H9 (cell line): ENCODE results near the gene NYAP2. TPM values are rescaled to one million over a fixed set of nuclear protein-coding genes. Genes with fewer than 3 reads are reported as not detected.

Experiments
- DNase-seq: peaks from one replicate; pipeline ENCODE4 v3.0.0-alpha.2; 2017
- H2AFZ ChIP-seq: one replicate; pipeline ENCODE4 v1.6.1; 2013; ENCODE audit warnings: mild to moderate bottlenecking, low read length, control low read depth, moderate library complexity
- H2AK5ac ChIP-seq: 2 replicates; pipeline ENCODE4 v1.6.1; 2013; ENCODE audit warnings: low read length, control low read depth, mixed read lengths; ENCODE audit not compliant: insufficient read length
- H2BK120ac ChIP-seq: one replicate; pipeline ENCODE4 v1.6.1; 2013; ENCODE audit warnings: low read depth, mild to moderate bottlenecking, low read length, control low read depth, inconsistent platforms; ENCODE audit not compliant: poor library complexity, severe bottlenecking
- H2BK12ac ChIP-seq: 2 replicates; pipeline ENCODE4 v1.6.1; 2013; ENCODE audit warnings: low read length, control low read depth, mixed read lengths, low read depth; ENCODE audit not compliant: insufficient read length
- H2BK15ac ChIP-seq: 2 replicates; pipeline ENCODE4 v1.6.1; 2013; ENCODE audit warnings: low read depth, low read length, control low read depth
- H2BK20ac ChIP-seq: one replicate; pipeline ENCODE4 v1.6.1; 2013; ENCODE audit warnings: low read depth, mild to moderate bottlenecking, low read length, control low read depth, inconsistent platforms; ENCODE audit not compliant: poor library complexity, severe bottlenecking
- H2BK5ac ChIP-seq: 2 replicates; pipeline ENCODE4 v1.6.1; 2013; ENCODE audit warnings: low read length, control low read depth, mixed read lengths; ENCODE audit not compliant: insufficient read length
- H3K14ac ChIP-seq: 2 replicates; pipeline ENCODE4 v1.6.1; 2013; ENCODE audit warnings: low read length, control low read depth; ENCODE audit not compliant: insufficient read depth
- H3K18ac ChIP-seq: 2 replicates; pipeline ENCODE4 v1.6.1; 2013; ENCODE audit warnings: low read depth, mild to moderate bottlenecking, mixed read lengths, low read length, control low read depth; ENCODE audit not compliant: insufficient read length
- H3K23ac ChIP-seq: 2 replicates; pipeline ENCODE4 v1.6.1; 2013; ENCODE audit warnings: low read length, control low read depth, mixed read lengths, low read depth; ENCODE audit not compliant: insufficient read length
- H3K23me2 ChIP-seq: 2 replicates; pipeline ENCODE4 v1.6.1; 2013; ENCODE audit warnings: low read depth, mild to moderate bottlenecking, mixed read lengths, low read length, control low read depth; ENCODE audit not compliant: insufficient read length, poor library complexity, severe bottlenecking
- H3K27ac ChIP-seq: 2 replicates; pipeline ENCODE4 v1.5.1; 2013; ENCODE audit warnings: low read length, control low read depth, mixed read lengths, low read depth; ENCODE audit not compliant: insufficient read length
- H3K27me3 ChIP-seq: 2 replicates; pipeline ENCODE4 v1.6.1; 2013; ENCODE audit warnings: low read length, control low read depth, inconsistent platforms; ENCODE audit not compliant: insufficient read depth
- H3K4ac ChIP-seq: 2 replicates; pipeline ENCODE4 v1.6.1; 2013; ENCODE audit warnings: low read depth, mild to moderate bottlenecking, control low read depth, inconsistent platforms, low read length, moderate library complexity
- H3K4me1 ChIP-seq: 2 replicates; pipeline ENCODE4 v1.6.1; 2013; ENCODE audit warnings: low read length, control low read depth, inconsistent platforms; ENCODE audit not compliant: insufficient read depth
- H3K4me2 ChIP-seq: 2 replicates; pipeline ENCODE4 v1.6.1; 2013; ENCODE audit warnings: low read length, control low read depth, mixed read lengths; ENCODE audit not compliant: insufficient read length, insufficient read depth
- H3K56ac ChIP-seq: 2 replicates; pipeline ENCODE4 v1.6.1; 2013; ENCODE audit warnings: low read depth, mild to moderate bottlenecking, mixed read lengths, low read length, control low read depth; ENCODE audit not compliant: insufficient read length
- H3K79me1 ChIP-seq: 2 replicates; pipeline ENCODE4 v1.6.1; 2013; ENCODE audit warnings: low read depth, mild to moderate bottlenecking, moderate library complexity, low read length, control low read depth, inconsistent platforms; ENCODE audit not compliant: insufficient read depth, poor library complexity, severe bottlenecking
- H3K79me2 ChIP-seq: 2 replicates; pipeline ENCODE4 v1.6.1; 2013; ENCODE audit warnings: low read length, control low read depth, inconsistent platforms; ENCODE audit not compliant: insufficient read depth
- H3K9ac ChIP-seq: 2 replicates; pipeline ENCODE4 v1.6.1; 2013; ENCODE audit warnings: low read length, control low read depth, mixed read lengths; ENCODE audit not compliant: insufficient read length; ENCODE audit errors: extremely low read depth
- H3K9me3 ChIP-seq: one replicate; pipeline ENCODE4 v1.6.1; 2013; ENCODE audit warnings: low read depth, low read length, inconsistent platforms; ENCODE audit not compliant: control insufficient read depth
- H3T11ph ChIP-seq: one replicate; pipeline ENCODE4 v1.6.1; 2013; ENCODE audit warnings: mild to moderate bottlenecking, low read length, control low read depth, inconsistent platforms
- H4K20me1 ChIP-seq: one replicate; pipeline ENCODE4 v1.6.1; 2013; ENCODE audit not compliant: control insufficient read depth, insufficient read length, insufficient read depth
- H4K5ac ChIP-seq: 2 replicates; pipeline ENCODE4 v1.6.1; 2013; ENCODE audit warnings: low read depth, mild to moderate bottlenecking, mixed read lengths, low read length, control low read depth; ENCODE audit not compliant: insufficient read length
- H4K8ac ChIP-seq: replicated peaks from 2 replicates; pipeline ENCODE4 v1.6.1; 2013; ENCODE audit warnings: low read length, control low read depth, mixed read lengths, low read depth; ENCODE audit not compliant: insufficient read length
- H4K91ac ChIP-seq: 2 replicates; pipeline ENCODE4 v1.6.1; 2013; ENCODE audit warnings: low read depth, mild to moderate bottlenecking, moderate library complexity, mixed read lengths, low read length, control low read depth; ENCODE audit not compliant: insufficient read length
- H3K27ac Mint-ChIP-seq, 3 experiments: 2 replicates in 2 of 3; 3 replicates in 1 of 3; pipeline ENCODE4 v1.8.0; 2020 to 2021; ENCODE audit warnings: mixed read lengths in 3 of 3, mild to moderate bottlenecking in 1 of 3, moderate library complexity in 1 of 3
- H3K27me3 Mint-ChIP-seq: 2 replicates; pipeline ENCODE4 v1.8.0; 2021; ENCODE audit warnings: low read depth, mild to moderate bottlenecking, moderate library complexity, mixed read lengths
- H3K36me3 Mint-ChIP-seq, 3 experiments: 2 replicates in 2 of 3; 3 replicates in 1 of 3; pipeline ENCODE4 v1.8.0; 2020 to 2021; ENCODE audit warnings: low read depth in 3 of 3, mixed read lengths in 3 of 3; ENCODE audit not compliant: insufficient read depth in 1 of 3
- H3K4me1 Mint-ChIP-seq, 2 experiments: 2 replicates each; pipeline ENCODE4 v1.8.0; 2020; ENCODE audit warnings: mixed read lengths in 2 of 2
- H3K4me3 Mint-ChIP-seq, 2 experiments: 2 replicates in 1 of 2; 3 replicates in 1 of 2; pipeline ENCODE4 v1.8.0; 2020 to 2021; ENCODE audit warnings: mild to moderate bottlenecking in 2 of 2, mixed read lengths in 2 of 2, moderate library complexity in 1 of 2
- H3K9me3 Mint-ChIP-seq, 2 experiments: 2 replicates in 1 of 2; 3 replicates in 1 of 2; pipeline ENCODE4 v1.8.0; 2020; ENCODE audit warnings: mild to moderate bottlenecking in 2 of 2, mixed read lengths in 2 of 2, moderate library complexity in 1 of 2
- CTCF ChIP-seq: fragments of 200-600 bp; sonication (generic); conservative IDR thresholded peaks from 3 replicates; pipeline ENCODE4 v1.8.0; 2021; ENCODE audit warnings: antibody characterized with exemption, mild to moderate bottlenecking
- total RNA-seq: library from RNA; stranded (reverse); gene quantifications from 2 replicates; pipeline ENCODE4 v1.2.1, GENCODE V29; 2021

The NYAP2 gene
- total RNA-seq, 1 experiment from 2014 or later = not detected

- H3K79me1 ChIP-seq = no peaks in the 10 kb centered on the region
- no peak overlapping the region for H3K4me3 Mint-ChIP-seq
These were observed 279.3 kb downstream of the NYAP2 start for GRCh38 chr2:225678792-225679191.

More at GRCh38 chr2:225678792-225679191, 279.3 kb downstream of the NYAP2 start:
- no peak overlapping the region for H2BK5ac ChIP-seq
- no peak overlapping the region for H4K8ac ChIP-seq
- no peak overlapping the region for H3K4ac ChIP-seq
- no peaks in the 10 kb centered on the region for H3K23me2 ChIP-seq
- H3K36me3 Mint-ChIP-seq = no peaks in the 10 kb centered on the region
- no peak overlapping the region for H3K4me2 ChIP-seq
- H3T11ph ChIP-seq = no peak overlapping the region
- no peak overlapping the region for H3K27ac ChIP-seq
- H3K9me3 Mint-ChIP-seq = no peaks in the 10 kb centered on the region
- no peak for TF ChIP-seq CTCF
- H4K20me1 ChIP-seq = no peaks in the 10 kb centered on the region
- H4K91ac ChIP-seq = no peak overlapping the region
- no peak overlapping the region for H2BK12ac ChIP-seq
- no peak overlapping the region for H2BK20ac ChIP-seq
- no peak overlapping the region for H3K18ac ChIP-seq
- no peaks in the 10 kb centered on the region for H3K9me3 ChIP-seq
- H4K5ac ChIP-seq = no peak overlapping the region
- H3K27ac Mint-ChIP-seq = no peak overlapping the region
- H3K27me3 ChIP-seq = no peaks in the 10 kb centered on the region
- H2BK120ac ChIP-seq = no peak overlapping the region
- H3K27me3 Mint-ChIP-seq = no peaks in the 10 kb centered on the region
- no peak overlapping the region for H2AFZ ChIP-seq
- no peak overlapping the region for H3K14ac ChIP-seq
- H3K56ac ChIP-seq = no peak overlapping the region
- H2AK5ac ChIP-seq = no peak overlapping the region
- H3K79me2 ChIP-seq = no peaks in the 10 kb centered on the region
- no peaks in the 10 kb centered on the region; a peak in 1 of 4 replicates for H3K4me1 Mint-ChIP-seq
- H2BK15ac ChIP-seq = no peak overlapping the region
- no peak overlapping the region for H3K9ac ChIP-seq
- no peak overlapping the region for H3K23ac ChIP-seq
- no peak for DNase-seq
- no peaks in the 10 kb centered on the region for H3K4me1 ChIP-seq
